HEK293 (cell line): ENCODE data around the gene ATP5F1A.

ENCODE experiments used
- ATF2 ChIP-seq: fragments of 450-650 bp; formaldehyde crosslinking; IDR thresholded peaks from 2 replicates; pipeline ENCODE4 v1.5.1; 2016; ENCODE audit warnings: missing biosample characterization, missing genetic modification characterization, low read depth
- HOXC10 ChIP-seq: sonication (generic); formaldehyde crosslinking; IDR thresholded peaks from 2 replicates; pipeline ENCODE4 v1.8.1; 2023; ENCODE audit warnings: mild to moderate bottlenecking, missing genetic modification reagents
- ZBTB48 ChIP-seq: fragments of 450-650 bp; formaldehyde crosslinking; IDR thresholded peaks from 2 replicates; pipeline ENCODE4 v1.5.1; 2016; ENCODE audit warnings: missing biosample characterization, missing genetic modification characterization
- ZBTB8A ChIP-seq: fragments of 450-650 bp; formaldehyde crosslinking; IDR thresholded peaks from 2 replicates; pipeline ENCODE4 v1.5.1; 2016; ENCODE audit warnings: missing biosample characterization, missing genetic modification characterization
- ZNF133 ChIP-seq: fragments of 450-650 bp; formaldehyde crosslinking; IDR thresholded peaks from 2 replicates; pipeline ENCODE4 v1.5.1; 2016; ENCODE audit warnings: missing biosample characterization, missing genetic modification characterization
- ZNF19 ChIP-seq: fragments of 450-650 bp; formaldehyde crosslinking; IDR thresholded peaks from 2 replicates; pipeline ENCODE4; 2016; ENCODE audit warnings: missing biosample characterization, missing genetic modification characterization, low read depth
- ZNF211 ChIP-seq: fragments of 450-650 bp; formaldehyde crosslinking; IDR thresholded peaks from 2 replicates; pipeline ENCODE4 v1.5.1; 2016; ENCODE audit warnings: low read depth, missing biosample characterization, missing genetic modification characterization
- ZNF311 ChIP-seq: fragments of 450-650 bp; formaldehyde crosslinking; IDR thresholded peaks from 2 replicates; pipeline ENCODE4 v1.5.1; 2017; ENCODE audit warnings: missing biosample characterization, missing genetic modification characterization, borderline replicate concordance
- ZNF335 ChIP-seq: fragments of 450-650 bp; formaldehyde crosslinking; conservative IDR thresholded peaks from 2 replicates; pipeline ENCODE4 v1.5.1; 2016; ENCODE audit warnings: missing biosample characterization, missing genetic modification characterization
- ZNF391 ChIP-seq: fragments of 450-650 bp; formaldehyde crosslinking; IDR thresholded peaks from 2 replicates; pipeline ENCODE4 v1.5.1; 2016; ENCODE audit warnings: low read depth, missing biosample characterization, missing genetic modification characterization, borderline replicate concordance
- ZNF394 ChIP-seq: fragments of 450-650 bp; formaldehyde crosslinking; IDR thresholded peaks from 2 replicates; pipeline ENCODE4 v1.5.1; 2016; ENCODE audit warnings: missing biosample characterization, missing genetic modification characterization, mild to moderate bottlenecking, moderate library complexity, borderline replicate concordance
- ZNF518A ChIP-seq: fragments of 450-650 bp; formaldehyde crosslinking; conservative IDR thresholded peaks from 2 replicates; pipeline ENCODE4 v1.5.1; 2016; ENCODE audit warnings: low read depth, missing biosample characterization, missing genetic modification characterization
- ZNF561 ChIP-seq: fragments of 450-650 bp; IDR thresholded peaks from 2 replicates; pipeline ENCODE4 v1.5.1; 2018; ENCODE audit warnings: missing biosample characterization, missing genetic modification characterization, borderline replicate concordance
- ZNF571 ChIP-seq: fragments of 450-650 bp; formaldehyde crosslinking; IDR thresholded peaks from 2 replicates; pipeline ENCODE4 v1.5.0; 2017; ENCODE audit warnings: missing biosample characterization, missing genetic modification characterization
- ZNF677 ChIP-seq: fragments of 450-650 bp; IDR thresholded peaks from 2 replicates; pipeline ENCODE4 v1.5.0; 2018; ENCODE audit warnings: missing biosample characterization, mild to moderate bottlenecking, missing genetic modification characterization, moderate library complexity
- TF ChIP-seq, protein P1 (sequence below): fragments of 450-650 bp; formaldehyde crosslinking; IDR thresholded peaks from 2 replicates; pipeline ENCODE4 v1.5.1; 2016; ENCODE audit warnings: missing biosample characterization, missing genetic modification characterization, borderline replicate concordance
- TF ChIP-seq, protein P2 (sequence below): fragments of 450-650 bp; formaldehyde crosslinking; IDR thresholded peaks from 2 replicates; pipeline ENCODE4 v1.5.1; 2016; ENCODE audit warnings: missing biosample characterization, missing genetic modification characterization, borderline replicate concordance
- TF ChIP-seq, protein P3 (sequence below): fragments of 450-650 bp; formaldehyde crosslinking; IDR thresholded peaks from 2 replicates; pipeline ENCODE4 v1.5.1; 2016; ENCODE audit warnings: missing biosample characterization, missing genetic modification characterization
- TF ChIP-seq, protein P4 (sequence below): fragments of 450-650 bp; formaldehyde crosslinking; IDR thresholded peaks from 2 replicates; pipeline ENCODE4 v1.5.1; 2016; ENCODE audit warnings: missing biosample characterization, missing genetic modification characterization
- TF ChIP-seq, protein P5 (sequence below): fragments of 450-650 bp; formaldehyde crosslinking; IDR thresholded peaks from 2 replicates; pipeline ENCODE4 v1.5.1; 2016; ENCODE audit warnings: missing biosample characterization, missing genetic modification characterization

The ATP5F1A gene

GRCh38 chr18:46072376-46072867 lies 25.7 kb downstream of the ATP5F1A start (continued):
- no peak for TF ChIP-seq ZNF394 (tag by site-specific recombination)
- TF ChIP-seq, protein P1, sequence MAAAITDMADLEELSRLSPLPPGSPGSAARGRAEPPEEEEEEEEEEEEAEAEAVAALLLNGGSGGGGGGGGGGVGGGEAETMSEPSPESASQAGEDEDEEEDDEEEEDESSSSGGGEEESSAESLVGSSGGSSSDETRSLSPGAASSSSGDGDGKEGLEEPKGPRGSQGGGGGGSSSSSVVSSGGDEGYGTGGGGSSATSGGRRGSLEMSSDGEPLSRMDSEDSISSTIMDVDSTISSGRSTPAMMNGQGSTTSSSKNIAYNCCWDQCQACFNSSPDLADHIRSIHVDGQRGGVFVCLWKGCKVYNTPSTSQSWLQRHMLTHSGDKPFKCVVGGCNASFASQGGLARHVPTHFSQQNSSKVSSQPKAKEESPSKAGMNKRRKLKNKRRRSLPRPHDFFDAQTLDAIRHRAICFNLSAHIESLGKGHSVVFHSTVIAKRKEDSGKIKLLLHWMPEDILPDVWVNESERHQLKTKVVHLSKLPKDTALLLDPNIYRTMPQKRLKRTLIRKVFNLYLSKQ = no peak
- TF ChIP-seq, protein P2, sequence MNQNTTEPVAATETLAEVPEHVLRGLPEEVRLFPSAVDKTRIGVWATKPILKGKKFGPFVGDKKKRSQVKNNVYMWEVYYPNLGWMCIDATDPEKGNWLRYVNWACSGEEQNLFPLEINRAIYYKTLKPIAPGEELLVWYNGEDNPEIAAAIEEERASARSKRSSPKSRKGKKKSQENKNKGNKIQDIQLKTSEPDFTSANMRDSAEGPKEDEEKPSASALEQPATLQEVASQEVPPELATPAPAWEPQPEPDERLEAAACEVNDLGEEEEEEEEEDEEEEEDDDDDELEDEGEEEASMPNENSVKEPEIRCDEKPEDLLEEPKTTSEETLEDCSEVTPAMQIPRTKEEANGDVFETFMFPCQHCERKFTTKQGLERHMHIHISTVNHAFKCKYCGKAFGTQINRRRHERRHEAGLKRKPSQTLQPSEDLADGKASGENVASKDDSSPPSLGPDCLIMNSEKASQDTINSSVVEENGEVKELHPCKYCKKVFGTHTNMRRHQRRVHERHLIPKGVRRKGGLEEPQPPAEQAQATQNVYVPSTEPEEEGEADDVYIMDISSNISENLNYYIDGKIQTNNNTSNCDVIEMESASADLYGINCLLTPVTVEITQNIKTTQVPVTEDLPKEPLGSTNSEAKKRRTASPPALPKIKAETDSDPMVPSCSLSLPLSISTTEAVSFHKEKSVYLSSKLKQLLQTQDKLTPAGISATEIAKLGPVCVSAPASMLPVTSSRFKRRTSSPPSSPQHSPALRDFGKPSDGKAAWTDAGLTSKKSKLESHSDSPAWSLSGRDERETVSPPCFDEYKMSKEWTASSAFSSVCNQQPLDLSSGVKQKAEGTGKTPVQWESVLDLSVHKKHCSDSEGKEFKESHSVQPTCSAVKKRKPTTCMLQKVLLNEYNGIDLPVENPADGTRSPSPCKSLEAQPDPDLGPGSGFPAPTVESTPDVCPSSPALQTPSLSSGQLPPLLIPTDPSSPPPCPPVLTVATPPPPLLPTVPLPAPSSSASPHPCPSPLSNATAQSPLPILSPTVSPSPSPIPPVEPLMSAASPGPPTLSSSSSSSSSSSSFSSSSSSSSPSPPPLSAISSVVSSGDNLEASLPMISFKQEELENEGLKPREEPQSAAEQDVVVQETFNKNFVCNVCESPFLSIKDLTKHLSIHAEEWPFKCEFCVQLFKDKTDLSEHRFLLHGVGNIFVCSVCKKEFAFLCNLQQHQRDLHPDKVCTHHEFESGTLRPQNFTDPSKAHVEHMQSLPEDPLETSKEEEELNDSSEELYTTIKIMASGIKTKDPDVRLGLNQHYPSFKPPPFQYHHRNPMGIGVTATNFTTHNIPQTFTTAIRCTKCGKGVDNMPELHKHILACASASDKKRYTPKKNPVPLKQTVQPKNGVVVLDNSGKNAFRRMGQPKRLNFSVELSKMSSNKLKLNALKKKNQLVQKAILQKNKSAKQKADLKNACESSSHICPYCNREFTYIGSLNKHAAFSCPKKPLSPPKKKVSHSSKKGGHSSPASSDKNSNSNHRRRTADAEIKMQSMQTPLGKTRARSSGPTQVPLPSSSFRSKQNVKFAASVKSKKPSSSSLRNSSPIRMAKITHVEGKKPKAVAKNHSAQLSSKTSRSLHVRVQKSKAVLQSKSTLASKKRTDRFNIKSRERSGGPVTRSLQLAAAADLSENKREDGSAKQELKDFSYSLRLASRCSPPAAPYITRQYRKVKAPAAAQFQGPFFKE (tag by site-specific recombination) = no peak
- no peak for TF ChIP-seq ZNF133 (tag by site-specific recombination)
- TF ChIP-seq, protein P3, sequence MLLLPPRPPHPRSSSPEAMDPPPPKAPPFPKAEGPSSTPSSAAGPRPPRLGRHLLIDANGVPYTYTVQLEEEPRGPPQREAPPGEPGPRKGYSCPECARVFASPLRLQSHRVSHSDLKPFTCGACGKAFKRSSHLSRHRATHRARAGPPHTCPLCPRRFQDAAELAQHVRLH (tag by site-specific recombination) = peak; percentile 62; the same call in 1 of the 2 replicates
- TF ChIP-seq HOXC10 (CRISPR knock-in tag) = no peak
- no peak for TF ChIP-seq ZBTB8A
- no peak for TF ChIP-seq ZNF311 (tag by site-specific recombination)
- TF ChIP-seq, protein P4, sequence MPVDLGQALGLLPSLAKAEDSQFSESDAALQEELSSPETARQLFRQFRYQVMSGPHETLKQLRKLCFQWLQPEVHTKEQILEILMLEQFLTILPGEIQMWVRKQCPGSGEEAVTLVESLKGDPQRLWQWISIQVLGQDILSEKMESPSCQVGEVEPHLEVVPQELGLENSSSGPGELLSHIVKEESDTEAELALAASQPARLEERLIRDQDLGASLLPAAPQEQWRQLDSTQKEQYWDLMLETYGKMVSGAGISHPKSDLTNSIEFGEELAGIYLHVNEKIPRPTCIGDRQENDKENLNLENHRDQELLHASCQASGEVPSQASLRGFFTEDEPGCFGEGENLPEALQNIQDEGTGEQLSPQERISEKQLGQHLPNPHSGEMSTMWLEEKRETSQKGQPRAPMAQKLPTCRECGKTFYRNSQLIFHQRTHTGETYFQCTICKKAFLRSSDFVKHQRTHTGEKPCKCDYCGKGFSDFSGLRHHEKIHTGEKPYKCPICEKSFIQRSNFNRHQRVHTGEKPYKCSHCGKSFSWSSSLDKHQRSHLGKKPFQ (tag by site-specific recombination) = no peak
- TF ChIP-seq ZNF211 (tag by site-specific recombination) = no peak
- no peak for TF ChIP-seq ZBTB48 (tag by site-specific recombination)
- TF ChIP-seq ZNF335 (tag by site-specific recombination) = peak; percentile 52
- TF ChIP-seq, protein P5, sequence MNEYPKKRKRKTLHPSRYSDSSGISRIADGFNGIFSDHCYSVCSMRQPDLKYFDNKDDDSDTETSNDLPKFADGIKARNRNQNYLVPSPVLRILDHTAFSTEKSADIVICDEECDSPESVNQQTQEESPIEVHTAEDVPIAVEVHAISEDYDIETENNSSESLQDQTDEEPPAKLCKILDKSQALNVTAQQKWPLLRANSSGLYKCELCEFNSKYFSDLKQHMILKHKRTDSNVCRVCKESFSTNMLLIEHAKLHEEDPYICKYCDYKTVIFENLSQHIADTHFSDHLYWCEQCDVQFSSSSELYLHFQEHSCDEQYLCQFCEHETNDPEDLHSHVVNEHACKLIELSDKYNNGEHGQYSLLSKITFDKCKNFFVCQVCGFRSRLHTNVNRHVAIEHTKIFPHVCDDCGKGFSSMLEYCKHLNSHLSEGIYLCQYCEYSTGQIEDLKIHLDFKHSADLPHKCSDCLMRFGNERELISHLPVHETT (tag by site-specific recombination) = no peak
- TF ChIP-seq ZNF571 (tag by site-specific recombination) = no peak
- no peak for TF ChIP-seq ZNF518A (tag by site-specific recombination)
- no peak for TF ChIP-seq ZNF677 (tag by site-specific recombination)
- TF ChIP-seq ATF2 (tag by site-specific recombination) = no peak
- no peak for TF ChIP-seq ZNF19 (tag by site-specific recombination)
- no peak for TF ChIP-seq ZNF561
- no peak for TF ChIP-seq ZNF391
